Measurements from ENCODE around the gene SLBP.

SLBP gene

DNA sequence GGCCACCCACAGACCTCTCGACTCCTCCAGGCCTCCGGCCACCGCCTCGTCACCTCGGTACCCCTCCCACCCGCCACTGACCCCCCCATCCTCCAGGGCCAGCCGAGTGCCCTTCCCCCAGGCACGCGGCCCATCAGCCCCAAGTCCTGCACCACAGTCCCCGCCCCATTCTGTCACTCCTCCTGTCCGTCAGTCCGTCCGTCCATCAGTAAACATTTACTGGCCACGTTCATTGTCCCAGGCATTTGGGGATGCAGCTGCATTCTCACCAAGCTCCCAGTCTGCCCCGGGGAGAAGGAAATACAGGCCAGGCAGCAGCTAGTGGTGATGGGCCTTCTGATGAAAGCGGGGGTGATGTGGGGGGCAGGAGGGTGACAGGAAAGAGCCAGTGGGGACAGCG lies 45.7 kb upstream of the SLBP start:
- no peak for DNase-seq (ENCODE audit: low read depth)
- H3K4me3 ChIP-seq (replicated peaks; ENCODE audit: low read depth, low read length), result no peak overlapping the region
- TF ChIP-seq, protein P1, sequence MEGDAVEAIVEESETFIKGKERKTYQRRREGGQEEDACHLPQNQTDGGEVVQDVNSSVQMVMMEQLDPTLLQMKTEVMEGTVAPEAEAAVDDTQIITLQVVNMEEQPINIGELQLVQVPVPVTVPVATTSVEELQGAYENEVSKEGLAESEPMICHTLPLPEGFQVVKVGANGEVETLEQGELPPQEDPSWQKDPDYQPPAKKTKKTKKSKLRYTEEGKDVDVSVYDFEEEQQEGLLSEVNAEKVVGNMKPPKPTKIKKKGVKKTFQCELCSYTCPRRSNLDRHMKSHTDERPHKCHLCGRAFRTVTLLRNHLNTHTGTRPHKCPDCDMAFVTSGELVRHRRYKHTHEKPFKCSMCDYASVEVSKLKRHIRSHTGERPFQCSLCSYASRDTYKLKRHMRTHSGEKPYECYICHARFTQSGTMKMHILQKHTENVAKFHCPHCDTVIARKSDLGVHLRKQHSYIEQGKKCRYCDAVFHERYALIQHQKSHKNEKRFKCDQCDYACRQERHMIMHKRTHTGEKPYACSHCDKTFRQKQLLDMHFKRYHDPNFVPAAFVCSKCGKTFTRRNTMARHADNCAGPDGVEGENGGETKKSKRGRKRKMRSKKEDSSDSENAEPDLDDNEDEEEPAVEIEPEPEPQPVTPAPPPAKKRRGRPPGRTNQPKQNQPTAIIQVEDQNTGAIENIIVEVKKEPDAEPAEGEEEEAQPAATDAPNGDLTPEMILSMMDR (IDR thresholded peaks at IDR 0.05; ENCODE audit: low read length, missing control alignments), result no peak

DNA sequence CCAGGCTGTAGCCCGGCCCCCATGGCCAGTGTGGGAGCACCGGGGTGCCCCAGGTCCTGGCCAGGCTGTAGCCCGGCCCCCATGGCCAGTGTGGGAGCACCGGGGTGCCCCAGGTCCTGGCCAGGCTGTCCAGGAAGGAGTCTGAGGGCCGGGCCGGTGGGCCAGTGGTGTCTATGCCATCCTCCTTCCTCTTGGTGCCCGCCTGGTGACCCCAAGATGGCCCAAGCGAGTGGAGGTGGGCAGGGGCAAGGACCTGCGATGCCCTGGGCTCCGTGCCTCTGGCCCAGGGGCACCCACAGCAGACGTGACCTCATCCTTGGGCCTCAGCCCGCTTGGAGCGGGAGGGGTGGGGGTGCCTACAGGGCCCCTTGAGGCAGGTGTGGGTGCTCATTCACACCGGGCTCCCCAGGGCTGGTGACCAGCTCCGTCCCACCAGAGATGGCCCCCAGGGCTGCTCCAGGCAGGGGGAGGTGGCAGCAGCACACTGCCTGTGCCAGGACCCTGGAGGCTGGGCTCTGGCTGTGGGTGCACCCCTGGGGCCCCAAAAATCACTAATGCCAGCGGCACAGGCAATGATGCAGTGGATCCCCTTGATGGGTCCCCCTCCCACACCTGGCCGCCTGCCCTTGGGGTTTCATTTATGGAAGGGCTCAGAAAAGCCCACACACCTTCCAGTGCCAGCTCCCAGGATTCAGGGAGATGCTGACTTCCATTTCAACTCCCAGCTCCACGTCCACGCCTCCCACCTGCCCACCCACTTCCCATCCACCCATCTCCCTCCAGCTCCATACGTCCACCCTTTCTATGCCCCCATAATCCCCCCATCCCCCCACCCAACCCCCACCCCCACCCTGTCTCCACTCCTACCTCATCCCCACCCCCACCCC lies 45.0 kb upstream of the SLBP start:
- TF ChIP-seq, protein P1 (IDR thresholded peaks at IDR 0.05; ENCODE audit: low read length, missing control alignments), result no peak
- no peak overlapping the region for H3K4me3 ChIP-seq (replicated peaks; ENCODE audit: low read depth, low read length)
- no peak for DNase-seq (ENCODE audit: low read depth)

DNA sequence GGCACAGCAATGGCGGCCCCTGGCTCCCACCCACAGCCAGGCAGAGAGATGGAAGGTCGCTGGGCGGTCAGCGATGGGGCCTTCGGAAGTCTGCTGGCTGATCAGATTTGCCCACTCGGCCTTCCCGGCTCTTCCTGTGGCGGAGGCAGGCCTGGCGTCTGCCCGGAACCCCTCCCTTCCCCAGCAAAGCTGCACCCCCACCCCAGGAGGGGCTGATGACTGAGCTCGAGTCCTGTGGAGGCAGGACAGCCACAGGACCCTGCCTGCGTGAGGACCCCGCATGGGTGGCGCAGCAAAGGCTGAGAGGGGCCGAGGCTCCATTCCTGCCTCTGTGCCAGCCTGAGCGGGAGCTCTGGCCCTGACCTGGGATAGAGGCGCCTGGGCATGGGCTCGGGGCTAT lies 44.0 kb upstream of the SLBP start:
- TF ChIP-seq, protein P1 (IDR thresholded peaks at IDR 0.05; ENCODE audit: low read length, missing control alignments), result no peak
- no peak for DNase-seq (ENCODE audit: low read depth)
- no peak overlapping the region for H3K4me3 ChIP-seq (replicated peaks; ENCODE audit: low read depth, low read length)

DNA sequence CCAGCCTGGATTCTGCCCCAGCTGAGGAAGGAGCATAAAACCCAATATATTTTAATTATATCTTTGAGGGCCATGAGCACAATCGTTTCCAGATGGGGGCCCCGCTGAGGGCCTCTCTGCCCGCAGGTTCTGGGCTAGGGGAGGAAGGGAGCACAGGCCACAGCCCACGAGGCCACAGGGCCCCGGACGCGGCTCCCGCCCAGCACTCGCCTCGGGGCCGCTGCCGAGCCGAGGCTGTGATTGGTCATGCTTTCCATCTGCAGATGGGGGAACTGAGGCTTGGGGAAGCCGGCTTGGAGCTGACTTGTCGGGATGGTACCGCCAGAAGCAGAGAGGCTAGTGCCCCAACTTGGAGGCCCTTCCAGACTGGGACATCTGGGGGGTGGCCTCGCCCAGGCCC lies 43.2 kb upstream of the SLBP start:
- no peak for DNase-seq (ENCODE audit: low read depth)
- H3K4me3 ChIP-seq (replicated peaks; ENCODE audit: low read depth, low read length), result no peak overlapping the region
- TF ChIP-seq, protein P1 (IDR thresholded peaks at IDR 0.05; ENCODE audit: low read length, missing control alignments), result no peak

DNA sequence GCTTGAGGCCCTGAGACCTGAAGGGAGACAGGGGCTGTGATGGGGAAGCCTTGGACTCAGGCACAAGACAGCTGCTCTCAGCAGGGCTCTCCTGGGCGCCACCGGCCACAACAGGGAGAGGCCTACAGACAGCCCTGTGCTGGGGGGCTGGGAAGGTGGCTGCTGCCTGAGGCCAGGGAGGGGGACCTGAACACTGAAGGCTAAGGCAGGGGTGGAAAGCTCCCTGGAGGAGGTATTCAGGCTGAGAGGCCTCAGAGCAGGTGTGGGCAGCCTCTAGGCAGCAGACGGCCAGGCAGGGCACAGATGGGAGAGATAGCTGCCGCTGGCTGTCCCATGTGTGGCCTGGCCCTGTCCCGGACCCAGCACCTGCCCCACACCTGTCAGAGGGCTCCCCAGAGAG lies 42.2 kb upstream of the SLBP start:
- DNase-seq (ENCODE audit: low read depth), result no peak
- TF ChIP-seq, protein P1 (IDR thresholded peaks at IDR 0.05; ENCODE audit: low read length, missing control alignments), result no peak
- H3K4me3 ChIP-seq (replicated peaks; ENCODE audit: low read depth, low read length), result no peak overlapping the region

DNA sequence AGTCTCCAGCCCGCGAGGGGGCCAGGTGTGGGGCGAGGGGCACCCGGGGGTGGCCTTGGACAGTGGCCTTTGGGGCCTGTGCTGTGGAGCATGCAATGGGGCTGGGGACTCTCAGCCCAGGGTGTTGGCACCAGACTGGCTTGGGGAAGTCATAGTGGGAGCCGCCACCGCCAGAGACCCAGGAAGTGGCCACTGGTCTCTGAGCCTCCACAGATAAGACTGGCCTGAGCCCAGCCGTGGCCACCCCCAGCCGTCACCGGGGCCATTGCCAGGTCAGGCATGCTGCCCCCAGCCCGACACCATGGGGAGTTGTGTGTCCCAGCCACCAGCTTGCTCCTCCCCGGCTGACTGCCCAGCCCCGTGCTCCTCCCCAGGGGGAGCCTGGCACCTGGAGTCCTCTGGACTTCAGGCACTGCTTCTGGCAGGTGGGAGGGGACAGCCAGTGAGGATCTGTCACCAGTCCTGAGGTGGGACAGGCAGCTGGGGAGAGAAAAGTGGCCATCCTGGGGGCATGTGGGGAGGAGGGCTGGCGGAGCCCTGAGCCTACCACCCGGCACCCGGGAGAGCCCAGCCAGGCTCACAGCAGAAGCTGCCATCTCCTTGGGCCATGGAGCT lies 41.7 kb upstream of the SLBP start:
- no peak for DNase-seq (ENCODE audit: low read depth)
- H3K4me3 ChIP-seq (replicated peaks; ENCODE audit: low read depth, low read length), result no peak overlapping the region
- TF ChIP-seq, protein P1 (IDR thresholded peaks at IDR 0.05; ENCODE audit: low read length, missing control alignments), result no peak

All from fibroblast of pulmonary artery (primary cell).